Cardiac fibroblast (primary cell): Measurements from ENCODE around the gene GREB1.
A peak's percentile ranks its signal among the peaks of the same experiment; 100 is the strongest.

ENCODE experiments used
- DNase-seq, 2 donors: peaks; one replicate each; pipeline versions ENCODE4 v3.0.0 to v3.0.0-alpha.2; 2010; ENCODE audit warnings: low read depth in 2 of 2
- H3K4me3 ChIP-seq, 2 donors: replicated peaks in 1 of 2; 1 replicate in 1 of 2; 2 replicates in 1 of 2; pipeline ENCODE4 v1.5.1; 2011; ENCODE audit warnings: low read depth in 2 of 2, low read length in 2 of 2, mild to moderate bottlenecking in 2 of 2, moderate library complexity in 1 of 2
- TF ChIP-seq, protein P1 (sequence below): IDR thresholded peaks from one replicate; pipeline ENCODE4 v1.5.1; 2011; ENCODE audit warnings: low read depth, mild to moderate bottlenecking, low read length, inconsistent platforms

The GREB1 gene

GRCh38 chr2:11639503-11639902, 105.7 kb downstream of the GREB1 start:
- TF ChIP-seq, protein P1, sequence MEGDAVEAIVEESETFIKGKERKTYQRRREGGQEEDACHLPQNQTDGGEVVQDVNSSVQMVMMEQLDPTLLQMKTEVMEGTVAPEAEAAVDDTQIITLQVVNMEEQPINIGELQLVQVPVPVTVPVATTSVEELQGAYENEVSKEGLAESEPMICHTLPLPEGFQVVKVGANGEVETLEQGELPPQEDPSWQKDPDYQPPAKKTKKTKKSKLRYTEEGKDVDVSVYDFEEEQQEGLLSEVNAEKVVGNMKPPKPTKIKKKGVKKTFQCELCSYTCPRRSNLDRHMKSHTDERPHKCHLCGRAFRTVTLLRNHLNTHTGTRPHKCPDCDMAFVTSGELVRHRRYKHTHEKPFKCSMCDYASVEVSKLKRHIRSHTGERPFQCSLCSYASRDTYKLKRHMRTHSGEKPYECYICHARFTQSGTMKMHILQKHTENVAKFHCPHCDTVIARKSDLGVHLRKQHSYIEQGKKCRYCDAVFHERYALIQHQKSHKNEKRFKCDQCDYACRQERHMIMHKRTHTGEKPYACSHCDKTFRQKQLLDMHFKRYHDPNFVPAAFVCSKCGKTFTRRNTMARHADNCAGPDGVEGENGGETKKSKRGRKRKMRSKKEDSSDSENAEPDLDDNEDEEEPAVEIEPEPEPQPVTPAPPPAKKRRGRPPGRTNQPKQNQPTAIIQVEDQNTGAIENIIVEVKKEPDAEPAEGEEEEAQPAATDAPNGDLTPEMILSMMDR: no peak
- no peak overlapping the region for H3K4me3 ChIP-seq
- no peak for DNase-seq

- TF ChIP-seq, protein P1: no peak
- no peak for DNase-seq
- no peak overlapping the region for H3K4me3 ChIP-seq
These were observed 106.3 kb downstream of the GREB1 start for GRCh38 chr2:11640132-11640531.

DNA sequence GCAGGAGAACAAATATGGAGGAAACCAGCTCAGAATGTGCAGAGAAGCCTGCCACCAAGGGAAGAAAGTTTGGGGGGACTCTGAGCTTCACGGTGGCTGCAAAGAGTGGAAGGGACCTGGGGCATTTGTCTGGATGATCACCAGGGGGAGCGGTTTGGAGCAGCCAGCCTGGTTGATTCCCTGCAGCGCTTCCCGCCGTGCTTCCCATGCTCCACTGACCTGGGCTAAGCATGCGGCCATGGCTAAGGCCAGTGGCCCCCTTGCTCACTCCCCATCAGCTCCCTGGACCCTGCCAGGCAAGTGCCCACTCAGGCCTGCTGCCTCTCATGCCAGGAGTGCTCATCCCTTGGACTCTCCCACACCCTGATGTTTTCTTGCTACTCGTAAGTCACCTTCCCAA, 109.1 kb downstream of the GREB1 start:
- no peak overlapping the region for H3K4me3 ChIP-seq
- no peak for DNase-seq
- TF ChIP-seq, protein P1: no peak

GRCh38 chr2:11644293-11644692, 110.4 kb downstream of the GREB1 start:
- H3K4me3 ChIP-seq: no peak overlapping the region
- TF ChIP-seq, protein P1: no peak
- no peak for DNase-seq

GRCh38 chr2:11646530-11646929, 112.7 kb downstream of the GREB1 start:
- TF ChIP-seq, protein P1: no peak
- no peak overlapping the region for H3K4me3 ChIP-seq
- no peak for DNase-seq

- DNase-seq: peak; percentile 26 to 29
- no peak overlapping the region for H3K4me3 ChIP-seq
- TF ChIP-seq, protein P1: peak; percentile 45
These were observed 114.2 kb downstream of the GREB1 start for GRCh38 chr2:11647834-11648600.

DNA sequence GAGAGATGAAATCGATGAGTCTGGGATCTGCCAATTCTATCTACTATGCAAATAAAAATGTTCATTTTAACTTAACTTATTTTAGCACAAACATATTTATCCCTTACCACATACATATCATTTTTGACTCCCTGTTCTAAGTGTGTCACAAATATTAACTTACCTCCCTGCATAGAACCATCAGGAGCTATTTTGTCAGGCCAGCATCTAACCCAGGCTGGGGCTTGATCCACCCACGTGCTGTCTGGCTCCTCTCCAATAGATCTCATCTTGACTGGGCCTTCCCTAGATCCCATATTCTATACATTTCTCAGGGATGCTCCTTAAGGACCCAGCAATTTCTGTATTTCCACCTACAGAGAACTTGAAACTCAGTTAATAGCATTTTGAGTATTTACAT, 115.2 kb downstream of the GREB1 start:
- H3K4me3 ChIP-seq: no peak overlapping the region
- TF ChIP-seq, protein P1: no peak
- no peak for DNase-seq
